ENCODE measurements around the gene ASPN.
"Not testable (repeated sequence)": the region's sequence is repeated elsewhere in the genome, so short reads cannot be mapped to it uniquely, and the experiment has no call there.

The ASPN gene

DNA sequence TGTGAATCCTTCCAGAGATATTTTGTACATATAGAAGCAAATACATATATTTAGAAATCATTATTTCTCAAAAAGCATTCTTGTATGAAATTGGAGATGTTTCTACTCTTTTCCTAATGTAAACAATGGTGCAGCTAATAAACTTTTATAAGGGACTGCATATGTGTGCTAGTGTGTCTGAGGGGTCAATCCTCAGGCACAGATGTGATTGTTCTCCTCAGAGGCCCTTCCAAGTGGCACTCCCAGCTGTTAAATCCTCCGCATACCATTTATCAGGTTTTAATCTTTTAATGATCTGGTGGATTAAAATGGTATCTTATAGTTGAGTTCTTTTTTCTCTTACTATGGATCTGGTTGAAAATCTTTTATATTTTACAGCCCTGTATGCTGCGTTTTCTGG is 52.5 kb downstream of the ASPN start:
- Histone ChIP-seq H3K4me1 (ENCODE audit: control insufficient read depth, low read depth, low read length) (no peaks in the 10 kb centered on the region), H3K9me3 (ENCODE audit: control insufficient read depth, low read depth, low read length) (no peaks in the 10 kb centered on the region), H3K27ac (ENCODE audit: low read length) (no peak overlapping the region), H3K9ac (ENCODE audit: low read length) (no peak overlapping the region), H3K36me3 (ENCODE audit: control insufficient read depth, low read depth, low read length) (no peaks in the 10 kb centered on the region), H3K4me3 (ENCODE audit: low read length) (no peak overlapping the region), H3K27me3 (ENCODE audit: control insufficient read depth, insufficient read depth, low read length) (no peaks in the 10 kb centered on the region)

DNA sequence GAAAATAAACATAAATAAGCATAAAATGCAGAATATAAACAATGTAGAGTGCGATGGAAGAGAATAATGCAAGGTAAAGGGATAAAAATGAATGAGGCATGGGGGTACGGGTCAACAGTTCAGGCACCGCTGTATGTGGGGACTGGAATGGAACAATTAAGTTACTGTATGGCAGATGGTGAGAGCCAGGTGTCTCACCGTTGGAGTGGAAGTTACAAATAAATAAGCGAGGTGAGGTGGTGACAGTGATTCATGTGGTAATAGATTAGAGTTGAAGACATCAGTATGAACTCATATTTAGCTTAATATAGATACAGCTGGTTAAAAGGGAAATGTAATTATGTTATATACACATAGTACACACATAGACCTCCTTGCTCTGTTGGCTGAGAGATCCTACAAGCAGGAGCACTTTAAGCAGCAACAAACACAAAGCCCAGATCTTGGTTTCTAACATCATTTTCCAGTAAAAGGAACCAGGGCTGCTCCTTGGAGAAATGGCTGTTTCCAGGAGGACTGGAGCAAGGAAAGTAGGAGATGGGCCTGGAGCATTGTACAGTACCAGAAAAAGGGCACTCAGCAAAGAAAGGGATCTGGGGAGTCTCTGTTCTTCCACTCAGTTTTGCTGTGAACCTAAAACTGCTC is 55.7 kb downstream of the ASPN start:
- Histone ChIP-seq H3K27me3 (ENCODE audit: control insufficient read depth, insufficient read depth, low read length) (no peaks in the 10 kb centered on the region), H3K4me3 (ENCODE audit: low read length) (no peak overlapping the region), H3K9me3 (ENCODE audit: control insufficient read depth, low read depth, low read length) (no peaks in the 10 kb centered on the region), H3K9ac (ENCODE audit: low read length) (no peak overlapping the region), H3K36me3 (ENCODE audit: control insufficient read depth, low read depth, low read length) (no peaks in the 10 kb centered on the region), H3K4me1 (ENCODE audit: control insufficient read depth, low read depth, low read length) (no peaks in the 10 kb centered on the region), H3K27ac (ENCODE audit: low read length) (no peak overlapping the region)

DNA sequence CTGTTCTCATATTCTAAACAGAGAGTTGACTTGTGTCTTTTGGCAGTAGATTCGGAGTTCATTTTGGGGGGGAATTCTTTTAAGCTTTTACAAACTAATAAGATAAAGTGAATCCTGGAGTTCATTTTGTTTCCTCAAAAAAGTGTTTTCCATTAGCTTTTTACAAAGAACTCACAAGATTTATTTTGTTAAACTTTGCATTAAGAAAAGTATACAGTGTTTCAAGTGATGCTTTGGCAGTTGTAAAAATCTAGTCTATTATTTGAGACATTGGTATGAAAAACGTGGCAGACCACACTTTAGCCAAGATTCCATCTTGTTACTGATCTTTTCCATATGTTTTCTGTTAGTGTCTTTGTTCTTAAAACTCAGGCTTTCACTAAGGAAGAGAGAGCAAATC is 56.8 kb downstream of the ASPN start:
- Histone ChIP-seq H3K27ac (ENCODE audit: low read length) (no peak overlapping the region), H3K9ac (ENCODE audit: low read length) (no peak overlapping the region), H3K4me3 (ENCODE audit: low read length) (no peak overlapping the region), H3K36me3 (ENCODE audit: control insufficient read depth, low read depth, low read length) (no peaks in the 10 kb centered on the region), H3K9me3 (ENCODE audit: control insufficient read depth, low read depth, low read length) (no peaks in the 10 kb centered on the region), H3K27me3 (ENCODE audit: control insufficient read depth, insufficient read depth, low read length) (no peaks in the 10 kb centered on the region), H3K4me1 (ENCODE audit: control insufficient read depth, low read depth, low read length) (no peaks in the 10 kb centered on the region)

DNA sequence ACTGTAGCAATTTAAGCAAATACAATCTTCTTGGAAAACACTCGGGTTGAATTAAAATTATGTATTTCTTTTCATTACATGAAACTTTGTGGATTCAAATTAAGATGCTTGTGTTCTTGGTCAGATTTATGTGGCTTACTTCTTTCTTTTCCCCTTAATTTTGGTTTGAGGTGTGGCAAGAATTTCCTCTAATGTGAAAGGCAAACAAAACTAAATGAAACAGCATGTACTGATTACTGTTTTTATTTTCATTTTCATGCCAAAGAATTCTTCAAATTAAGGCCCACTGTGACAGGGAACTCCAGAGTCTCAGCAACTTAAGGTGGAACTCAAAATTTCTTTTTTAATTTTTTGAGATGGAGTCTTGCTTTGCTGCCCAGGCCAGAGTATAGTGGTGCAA is 58.0 kb downstream of the ASPN start, which contains the start of gene OMD:
TSS of gene OMD (minus strand) at position 132 of the 400 bp plus-strand sequence. CDS start 6,913 bp downstream, outside the sequence.
- no peak within 1 kb of the TSS for H3K27ac ChIP-seq (ENCODE audit: low read length)

DNA sequence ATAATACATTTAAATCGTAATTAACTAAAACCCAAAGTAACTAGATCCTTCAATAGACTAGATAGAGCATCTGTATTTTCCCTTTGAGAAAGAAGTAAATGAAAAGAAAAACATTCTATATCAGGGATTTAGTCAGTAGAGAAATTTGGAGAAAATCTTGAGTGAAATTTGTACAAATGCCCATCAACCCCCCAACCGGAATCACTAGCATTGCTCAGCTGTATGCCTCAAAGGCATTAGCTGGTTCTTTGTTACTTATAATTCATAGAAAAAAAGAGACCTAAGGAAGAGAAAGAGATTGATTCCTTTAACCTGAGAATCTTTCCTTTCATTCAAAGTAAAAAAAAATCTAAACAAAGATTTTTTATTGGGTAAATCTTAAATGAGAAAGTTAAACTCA is 58.7 kb downstream of the ASPN start:
- Histone ChIP-seq H3K4me1 (ENCODE audit: control insufficient read depth, low read depth, low read length) (no peaks in the 10 kb centered on the region), H3K9me3 (ENCODE audit: control insufficient read depth, low read depth, low read length) (no peaks in the 10 kb centered on the region), H3K27me3 (ENCODE audit: control insufficient read depth, insufficient read depth, low read length) (no peaks in the 10 kb centered on the region), H3K27ac (ENCODE audit: low read length) (no peak overlapping the region), H3K36me3 (ENCODE audit: control insufficient read depth, low read depth, low read length) (no peaks in the 10 kb centered on the region), H3K4me3 (ENCODE audit: low read length) (no peak overlapping the region), H3K9ac (ENCODE audit: low read length) (no peak overlapping the region)

More for the DNA sequence above, 58.0 kb downstream of the ASPN start, which contains the start of gene OMD:
- H3K4me1 ChIP-seq (ENCODE audit: control insufficient read depth, low read depth, low read length), result no peaks in the 10 kb centered on the region
- H3K36me3 ChIP-seq (ENCODE audit: control insufficient read depth, low read depth, low read length), result no peaks in the 10 kb centered on the region
- H3K9ac ChIP-seq (ENCODE audit: low read length), result no peak within 1 kb of the TSS
- H3K27me3 ChIP-seq (ENCODE audit: control insufficient read depth, insufficient read depth, low read length), result no peaks in the 10 kb centered on the region
- H3K4me3 ChIP-seq (ENCODE audit: low read length), result no peak within 1 kb of the TSS
- H3K9me3 ChIP-seq (ENCODE audit: control insufficient read depth, low read depth, low read length), result no peaks in the 10 kb centered on the region

DNA sequence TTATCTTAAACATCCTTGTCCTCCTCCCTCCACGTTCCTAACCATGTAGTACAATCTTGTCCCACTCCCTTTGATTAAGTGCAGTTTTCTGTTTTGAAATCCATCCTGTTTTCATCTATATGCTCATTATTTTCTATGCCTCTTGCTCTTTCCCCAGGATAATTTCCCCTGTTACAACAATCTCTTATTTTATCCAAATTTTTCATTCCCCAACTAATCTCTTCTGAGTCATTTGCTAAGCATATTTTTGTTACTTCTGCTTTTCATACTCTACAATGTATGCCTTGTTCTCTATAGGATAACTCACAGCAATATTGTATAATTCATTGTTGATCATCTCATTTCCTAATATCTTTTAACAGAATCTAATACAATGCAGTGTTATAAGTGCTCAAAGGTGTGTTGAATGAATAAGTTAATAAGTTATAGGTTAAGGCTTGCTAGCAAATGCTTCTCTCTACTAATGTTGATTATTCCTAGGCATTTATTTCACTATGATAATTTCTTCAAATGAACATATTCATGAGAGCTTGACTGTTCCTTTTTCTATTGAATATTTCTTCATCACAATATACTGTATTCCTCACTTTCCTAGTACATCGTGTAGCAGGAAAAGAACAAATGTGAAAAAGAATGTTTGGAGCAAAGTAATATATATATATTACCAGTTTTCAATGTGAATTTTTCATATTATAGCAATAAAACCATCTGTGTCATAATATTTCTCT is 59.5 kb downstream of the ASPN start:
- Histone ChIP-seq H3K27ac (ENCODE audit: low read length) (no peak overlapping the region), H3K4me3 (ENCODE audit: low read length) (no peak overlapping the region), H3K36me3 (ENCODE audit: control insufficient read depth, low read depth, low read length) (no peaks in the 10 kb centered on the region), H3K9ac (ENCODE audit: low read length) (no peak overlapping the region), H3K9me3 (ENCODE audit: control insufficient read depth, low read depth, low read length) (no peaks in the 10 kb centered on the region), H3K27me3 (ENCODE audit: control insufficient read depth, insufficient read depth, low read length) (no peaks in the 10 kb centered on the region), H3K4me1 (ENCODE audit: control insufficient read depth, low read depth, low read length) (no peaks in the 10 kb centered on the region)

DNA sequence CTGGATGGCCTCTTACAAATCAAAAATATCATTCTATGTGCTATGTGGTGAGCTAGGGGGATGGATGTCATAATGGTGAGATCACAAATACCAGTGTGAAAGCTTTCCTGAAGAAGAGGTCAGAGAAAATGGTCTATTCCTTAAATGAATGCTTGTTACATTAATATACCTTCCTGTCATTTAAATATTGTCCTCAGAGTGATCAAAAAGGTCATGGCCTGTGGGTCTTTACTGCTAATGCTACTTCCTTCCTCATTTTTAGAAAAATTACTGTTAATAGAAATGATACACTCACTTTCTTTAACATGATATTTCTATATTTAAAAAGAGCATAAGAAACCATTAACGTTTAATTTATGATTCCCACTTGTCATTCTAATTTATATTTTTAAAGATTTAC is 67.7 kb downstream of the ASPN start:
- Histone ChIP-seq H3K4me3 (ENCODE audit: low read length) (no peak overlapping the region), H3K4me1 (ENCODE audit: control insufficient read depth, low read depth, low read length) (no peaks in the 10 kb centered on the region), H3K9ac (ENCODE audit: low read length) (no peak overlapping the region), H3K27ac (ENCODE audit: low read length) (no peak overlapping the region), H3K36me3 (ENCODE audit: control insufficient read depth, low read depth, low read length) (no peaks in the 10 kb centered on the region), H3K27me3 (ENCODE audit: control insufficient read depth, insufficient read depth, low read length) (no peaks in the 10 kb centered on the region), H3K9me3 (ENCODE audit: control insufficient read depth, low read depth, low read length) (no peaks in the 10 kb centered on the region)

DNA sequence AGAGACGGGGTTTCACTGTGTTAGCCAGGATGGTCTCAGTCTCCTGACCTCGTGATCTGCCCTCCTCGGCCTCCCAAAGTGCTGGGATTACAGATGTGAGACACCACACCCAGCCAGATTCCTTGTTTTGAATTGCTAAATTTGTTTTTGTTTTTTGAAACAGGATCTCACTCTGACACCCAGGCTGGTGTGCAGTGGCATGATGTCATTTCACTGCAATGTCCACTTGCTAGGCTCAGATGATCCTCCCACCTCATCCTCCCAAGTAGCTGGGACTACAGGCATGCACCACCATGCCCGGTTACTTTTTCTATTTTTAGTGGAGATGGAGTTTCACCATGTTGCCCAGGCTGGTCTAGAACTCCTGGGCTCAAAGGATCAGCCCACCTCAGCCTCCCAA is 71.1 kb downstream of the ASPN start:
- H3K9me3 ChIP-seq (ENCODE audit: control insufficient read depth, low read depth, low read length); H3K4me1 ChIP-seq (ENCODE audit: control insufficient read depth, low read depth, low read length); H3K4me3 ChIP-seq (ENCODE audit: low read length); H3K27ac ChIP-seq (ENCODE audit: low read length); H3K36me3 ChIP-seq (ENCODE audit: control insufficient read depth, low read depth, low read length); H3K9ac ChIP-seq (ENCODE audit: low read length); H3K27me3 ChIP-seq (ENCODE audit: control insufficient read depth, insufficient read depth, low read length): not testable (repeated sequence)

DNA sequence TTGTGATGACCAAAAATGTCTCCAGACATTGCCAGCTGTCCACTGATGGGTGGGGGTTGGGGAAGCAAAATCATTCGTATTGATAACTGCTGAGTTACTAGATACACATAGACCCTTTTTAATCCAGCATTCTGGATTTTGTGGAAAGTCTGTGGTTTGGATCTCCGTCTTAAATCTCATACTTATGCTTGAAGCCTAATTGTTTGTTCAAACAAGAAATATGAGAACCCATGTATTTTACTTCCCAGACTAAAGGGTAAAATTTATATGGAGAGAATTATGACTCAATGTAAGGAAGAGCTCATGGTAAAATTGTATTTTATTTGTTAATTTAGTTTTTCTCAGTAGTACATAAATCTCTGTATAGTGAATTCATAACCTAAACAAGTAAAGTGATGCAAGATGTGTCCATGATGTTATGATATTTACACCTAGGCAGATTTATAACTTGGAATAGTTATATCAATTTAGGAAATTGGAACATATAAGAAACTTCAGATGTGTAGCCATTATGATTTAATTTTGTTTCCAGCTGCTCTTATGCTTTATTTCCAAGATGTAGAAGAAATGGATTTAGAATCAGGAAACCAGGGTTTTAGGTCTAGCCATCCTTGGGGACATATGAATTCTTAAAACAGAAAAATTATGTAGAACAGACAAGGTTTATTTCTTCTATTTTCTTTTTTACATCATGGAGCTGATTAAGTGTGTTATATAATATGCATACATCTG is 73.4 kb downstream of the ASPN start:
- Histone ChIP-seq H3K4me1 (ENCODE audit: control insufficient read depth, low read depth, low read length) (no peaks in the 10 kb centered on the region), H3K27me3 (ENCODE audit: control insufficient read depth, insufficient read depth, low read length) (no peaks in the 10 kb centered on the region), H3K9me3 (ENCODE audit: control insufficient read depth, low read depth, low read length) (no peaks in the 10 kb centered on the region), H3K9ac (ENCODE audit: low read length) (no peak overlapping the region), H3K27ac (ENCODE audit: low read length) (no peak overlapping the region), H3K4me3 (ENCODE audit: low read length) (no peak overlapping the region), H3K36me3 (ENCODE audit: control insufficient read depth, low read depth, low read length) (no peaks in the 10 kb centered on the region)

DNA sequence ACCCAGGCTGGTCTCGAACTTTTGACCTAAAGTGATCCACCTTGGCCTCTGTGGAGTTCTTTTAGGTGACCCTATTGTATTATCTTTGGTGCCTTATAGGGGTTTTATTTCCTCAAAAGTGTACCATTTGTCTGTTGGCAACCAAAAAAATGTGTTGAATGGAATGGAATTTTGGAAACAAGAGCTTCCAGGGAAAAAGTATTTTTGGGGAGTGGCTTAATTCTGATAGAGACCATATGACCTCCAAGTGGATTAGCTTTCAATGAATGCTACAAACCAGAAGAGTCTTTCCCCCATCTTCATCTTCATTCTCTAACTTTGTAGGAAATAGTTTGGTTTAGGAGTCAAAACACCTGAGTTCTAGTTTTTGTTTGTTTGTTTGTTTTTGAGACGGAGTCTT is 74.5 kb downstream of the ASPN start:
- no peaks in the 10 kb centered on the region for H3K4me1 ChIP-seq (ENCODE audit: control insufficient read depth, low read depth, low read length)
- no peak overlapping the region for H3K27ac ChIP-seq (ENCODE audit: low read length)
- H3K27me3 ChIP-seq (ENCODE audit: control insufficient read depth, insufficient read depth, low read length), result no peaks in the 10 kb centered on the region
- H3K9ac ChIP-seq (ENCODE audit: low read length), result no peak overlapping the region
- no peaks in the 10 kb centered on the region for H3K36me3 ChIP-seq (ENCODE audit: control insufficient read depth, low read depth, low read length)
- H3K4me3 ChIP-seq (ENCODE audit: low read length), result no peak overlapping the region
- no peaks in the 10 kb centered on the region for H3K9me3 ChIP-seq (ENCODE audit: control insufficient read depth, low read depth, low read length)

DNA sequence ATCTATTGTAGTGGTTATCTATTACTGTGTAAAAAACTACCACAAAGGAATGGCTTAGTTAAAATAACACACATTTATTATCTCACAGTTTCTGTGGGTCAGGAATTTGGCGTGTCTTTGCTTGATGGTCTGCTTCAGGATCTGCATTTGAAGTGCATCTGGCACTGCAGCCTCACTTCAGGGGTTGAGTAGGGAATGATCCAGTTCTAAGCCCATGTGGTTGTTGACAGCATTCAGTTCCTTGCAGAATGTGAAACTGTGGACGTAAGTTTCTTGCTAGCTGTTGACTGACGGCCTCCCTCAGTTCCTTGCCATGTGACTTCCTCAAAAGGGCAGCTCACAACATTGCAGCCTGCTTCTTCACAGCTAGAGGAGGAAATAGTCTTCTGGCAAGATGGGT is 75.8 kb downstream of the ASPN start:
- H3K36me3 ChIP-seq (ENCODE audit: control insufficient read depth, low read depth, low read length), result no peaks in the 10 kb centered on the region
- no peaks in the 10 kb centered on the region for H3K27me3 ChIP-seq (ENCODE audit: control insufficient read depth, insufficient read depth, low read length)
- H3K9me3 ChIP-seq (ENCODE audit: control insufficient read depth, low read depth, low read length), result no peaks in the 10 kb centered on the region
- no peak overlapping the region for H3K27ac ChIP-seq (ENCODE audit: low read length)
- no peaks in the 10 kb centered on the region for H3K4me1 ChIP-seq (ENCODE audit: control insufficient read depth, low read depth, low read length)
- no peak overlapping the region for H3K4me3 ChIP-seq (ENCODE audit: low read length)
- no peak overlapping the region for H3K9ac ChIP-seq (ENCODE audit: low read length)
